ENCODE results near the gene PEX6. TPM values are rescaled to one million over a fixed set of nuclear protein-coding genes. Genes with fewer than 3 reads are reported as not detected.

The PEX6 gene
- total and polyA plus RNA-seq, 2 of the 13 experiments (the other 11 are each of a cell fraction or from before 2014, with no cell fraction given) = 5.1 to 6.7 TPM

- no peaks in the 10 kb centered on the region; a peak in 1 of 5 replicates for H3K27me3 ChIP-seq (ENCODE audit: control insufficient read depth in 1 of 2, insufficient read depth in 2 of 2, low read length in 2 of 2)
- H3K36me3 ChIP-seq (replicated peaks in 1 of 2; ENCODE audit: control insufficient read depth in 1 of 2, insufficient read depth in 2 of 2, low read length in 2 of 2) = 0 out of 5 replicates have a peak, but pooled peaks cover 0 to 1% of the 10 kb centered on the region in 2 experiments
- H3K9ac ChIP-seq (ENCODE audit: insufficient read depth, low read depth, low read length) = peak within 1 kb of the TSS; percentile 53
- FAIRE-seq (no peak), DNase-seq (ENCODE audit: low spot score) (peak; percentile 74), ATAC-seq (peak; percentile 93)
- H3K4me2 ChIP-seq (ENCODE audit: low read depth, low read length) = peak within 1 kb of the TSS; percentile 94
- H4K20me1 ChIP-seq (ENCODE audit: insufficient read depth, low read length) = no peaks in the 10 kb centered on the region
- no peaks in the 10 kb centered on the region for H3K79me2 ChIP-seq (ENCODE audit: insufficient read depth, low read length)
- H3K4me3 ChIP-seq (replicated peaks in 1 of 3; ENCODE audit: insufficient read depth in 1 of 3, low read depth in 2 of 3, low read length in 3 of 3) = peak within 1 kb of the TSS; percentile 58 to 81 (median 66)
- H3K4me1 ChIP-seq (ENCODE audit: insufficient read depth, low read length) = peaks cover 21% of the 10 kb centered on the region
- intact Hi-C loops (cut with micrococcal nuclease; ENCODE audit: unreplicated experiment) = loop anchor here (1.0 to 5.0 kb wide), 2 partner anchors 52 to 59 kb away; partner anchors contain the start of genes KLHDC3 and MEA1
- H2AFZ ChIP-seq (ENCODE audit: low read length) = peak within 1 kb of the TSS; percentile 55
- H3K9me3 ChIP-seq (ENCODE audit: low read length) = no peaks in the 10 kb centered on the region
- CTCF ChIA-PET (ENCODE audit: low intra/inter-chr PET ratio, low total read pairs) = no interaction called here
- peak within 1 kb of the TSS; percentile 43 for H3K27ac ChIP-seq (ENCODE audit: extremely low read length, insufficient read depth, low read length)
- BruUV-seq (replicated peaks) = no TSS peak
- POLR2A ChIA-PET = interaction anchor here (0.8 to 4.3 kb wide), 17 partner anchors 10 to 116 kb away, joined by 3 to 36 read pairs (median 5); partner anchors contain the start of genes CNPY3, CUL7, KLC4 and KLHDC3
- in situ Hi-C loops (cut with HindIII; ENCODE audit: extremely low pct_ligation_motif_present, low pct_unique_long_range_greater_than_20kb) = no loop called here
- WGBS (ENCODE audit: low lambda C conversion rate) = 1% methylated on average over 49 of the region's 62 CpGs
- TF ChIP-seq, protein P1, sequence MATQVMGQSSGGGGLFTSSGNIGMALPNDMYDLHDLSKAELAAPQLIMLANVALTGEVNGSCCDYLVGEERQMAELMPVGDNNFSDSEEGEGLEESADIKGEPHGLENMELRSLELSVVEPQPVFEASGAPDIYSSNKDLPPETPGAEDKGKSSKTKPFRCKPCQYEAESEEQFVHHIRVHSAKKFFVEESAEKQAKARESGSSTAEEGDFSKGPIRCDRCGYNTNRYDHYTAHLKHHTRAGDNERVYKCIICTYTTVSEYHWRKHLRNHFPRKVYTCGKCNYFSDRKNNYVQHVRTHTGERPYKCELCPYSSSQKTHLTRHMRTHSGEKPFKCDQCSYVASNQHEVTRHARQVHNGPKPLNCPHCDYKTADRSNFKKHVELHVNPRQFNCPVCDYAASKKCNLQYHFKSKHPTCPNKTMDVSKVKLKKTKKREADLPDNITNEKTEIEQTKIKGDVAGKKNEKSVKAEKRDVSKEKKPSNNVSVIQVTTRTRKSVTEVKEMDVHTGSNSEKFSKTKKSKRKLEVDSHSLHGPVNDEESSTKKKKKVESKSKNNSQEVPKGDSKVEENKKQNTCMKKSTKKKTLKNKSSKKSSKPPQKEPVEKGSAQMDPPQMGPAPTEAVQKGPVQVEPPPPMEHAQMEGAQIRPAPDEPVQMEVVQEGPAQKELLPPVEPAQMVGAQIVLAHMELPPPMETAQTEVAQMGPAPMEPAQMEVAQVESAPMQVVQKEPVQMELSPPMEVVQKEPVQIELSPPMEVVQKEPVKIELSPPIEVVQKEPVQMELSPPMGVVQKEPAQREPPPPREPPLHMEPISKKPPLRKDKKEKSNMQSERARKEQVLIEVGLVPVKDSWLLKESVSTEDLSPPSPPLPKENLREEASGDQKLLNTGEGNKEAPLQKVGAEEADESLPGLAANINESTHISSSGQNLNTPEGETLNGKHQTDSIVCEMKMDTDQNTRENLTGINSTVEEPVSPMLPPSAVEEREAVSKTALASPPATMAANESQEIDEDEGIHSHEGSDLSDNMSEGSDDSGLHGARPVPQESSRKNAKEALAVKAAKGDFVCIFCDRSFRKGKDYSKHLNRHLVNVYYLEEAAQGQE (IDR thresholded peaks at IDR 0.05; ENCODE audit: borderline replicate concordance in 1 of 2, low read depth in 1 of 2, low read length in 2 of 2) = no peak
- TF ChIP-seq ZNF776 (CRISPR knock-in tag; IDR thresholded peaks at IDR 0.05) (0 out of 2 replicates have a peak, but pooled peaks have one; percentile 29), ZNF44 (CRISPR knock-in tag; IDR thresholded peaks at IDR 0.05) (peak; percentile 90; the same call in 1 of the 2 replicates), FOSL2 (CRISPR knock-in tag; IDR thresholded peaks at IDR 0.05) (no peak), ARNTL (CRISPR knock-in tag; IDR thresholded peaks at IDR 0.05) (0 out of 2 replicates have a peak, but pooled peaks have one; percentile 54), MXD3 (CRISPR knock-in tag; IDR thresholded peaks at IDR 0.05) (peak; percentile 53; the same call in 1 of the 2 replicates), HHEX (CRISPR knock-in tag; IDR thresholded peaks at IDR 0.05) (no peak), KMT2A (CRISPR knock-in tag; IDR thresholded peaks at IDR 0.05) (peak; percentile 89), EHMT2 (IDR thresholded peaks at IDR 0.05; ENCODE audit: borderline replicate concordance, low read depth, low read length) (no peak), ZNF235 (CRISPR knock-in tag; IDR thresholded peaks at IDR 0.05; ENCODE audit: borderline replicate concordance) (no peak; the same call in 1 of the 2 replicates), ZSCAN31 (CRISPR knock-in tag; IDR thresholded peaks at IDR 0.05; ENCODE audit: low read depth) (peak; percentile 85), MEIS1 (CRISPR knock-in tag; IDR thresholded peaks at IDR 0.05; ENCODE audit: borderline replicate concordance) (peak; percentile 76; the same call in 1 of the 2 replicates)
- TF ChIP-seq, protein P2, sequence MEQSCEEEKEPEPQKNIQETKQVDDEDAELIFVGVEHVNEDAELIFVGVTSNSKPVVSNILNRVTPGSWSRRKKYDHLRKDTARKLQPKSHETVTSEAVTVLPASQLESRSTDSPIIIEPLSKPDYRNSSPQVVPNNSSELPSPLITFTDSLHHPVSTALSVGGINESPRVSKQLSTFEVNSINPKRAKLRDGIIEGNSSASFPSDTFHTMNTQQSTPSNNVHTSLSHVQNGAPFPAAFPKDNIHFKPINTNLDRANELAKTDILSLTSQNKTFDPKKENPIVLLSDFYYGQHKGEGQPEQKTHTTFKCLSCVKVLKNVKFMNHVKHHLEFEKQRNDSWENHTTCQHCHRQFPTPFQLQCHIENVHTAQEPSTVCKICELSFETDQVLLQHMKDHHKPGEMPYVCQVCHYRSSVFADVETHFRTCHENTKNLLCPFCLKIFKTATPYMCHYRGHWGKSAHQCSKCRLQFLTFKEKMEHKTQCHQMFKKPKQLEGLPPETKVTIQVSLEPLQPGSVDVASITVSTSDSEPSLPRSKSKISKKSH (CRISPR knock-in tag; IDR thresholded peaks at IDR 0.05; ENCODE audit: borderline replicate concordance) = peak; percentile 55; the same call in 1 of the 2 replicates
- TF ChIP-seq, protein P3, sequence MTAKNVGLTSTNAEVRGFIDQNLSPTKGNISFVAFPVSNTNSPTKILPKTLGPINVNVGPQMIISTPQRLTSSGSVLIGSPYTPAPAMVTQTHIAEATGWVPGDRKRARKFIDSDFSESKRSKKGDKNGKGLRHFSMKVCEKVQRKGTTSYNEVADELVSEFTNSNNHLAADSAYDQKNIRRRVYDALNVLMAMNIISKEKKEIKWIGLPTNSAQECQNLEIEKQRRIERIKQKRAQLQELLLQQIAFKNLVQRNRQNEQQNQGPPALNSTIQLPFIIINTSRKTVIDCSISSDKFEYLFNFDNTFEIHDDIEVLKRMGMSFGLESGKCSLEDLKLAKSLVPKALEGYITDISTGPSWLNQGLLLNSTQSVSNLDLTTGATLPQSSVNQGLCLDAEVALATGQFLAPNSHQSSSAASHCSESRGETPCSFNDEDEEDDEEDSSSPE (CRISPR knock-in tag; IDR thresholded peaks at IDR 0.05) = peak; percentile 80
Observed at GRCh38 chr6:42960243-42961019, 18.6 kb downstream of the PEX6 start, which contains the start of gene GNMT. Gene GNMT, plus strand, starts transcription at chr6:42960754. Its CDS starts 14 bp downstream, at chr6:42960768.

Measured in HepG2 (cell line).